Stimulated activated naive CD8-positive, alpha-beta T cell treated with anti-CD3 and anti-CD28 coated beads, Interleukin-15, Interleukin-2, amounts not matched to agents 100 U/mL and 50 U/mL, for 24 hours (primary cell): ENCODE data around the gene EMD.
"Not testable (repeated sequence)": the region's sequence is repeated elsewhere in the genome, so short reads cannot be mapped to it uniquely, and the experiment has no call there.

ENCODE experiments used
- ATAC-seq: fragments of 150-1000 bp; cut with Tn5 transposase; one replicate; pipeline ENCODE4 v1.10.0; 2021
- DNase-seq: peaks from one replicate; pipeline ENCODE4 v3.0.0; 2021

Gene EMD

DNA sequence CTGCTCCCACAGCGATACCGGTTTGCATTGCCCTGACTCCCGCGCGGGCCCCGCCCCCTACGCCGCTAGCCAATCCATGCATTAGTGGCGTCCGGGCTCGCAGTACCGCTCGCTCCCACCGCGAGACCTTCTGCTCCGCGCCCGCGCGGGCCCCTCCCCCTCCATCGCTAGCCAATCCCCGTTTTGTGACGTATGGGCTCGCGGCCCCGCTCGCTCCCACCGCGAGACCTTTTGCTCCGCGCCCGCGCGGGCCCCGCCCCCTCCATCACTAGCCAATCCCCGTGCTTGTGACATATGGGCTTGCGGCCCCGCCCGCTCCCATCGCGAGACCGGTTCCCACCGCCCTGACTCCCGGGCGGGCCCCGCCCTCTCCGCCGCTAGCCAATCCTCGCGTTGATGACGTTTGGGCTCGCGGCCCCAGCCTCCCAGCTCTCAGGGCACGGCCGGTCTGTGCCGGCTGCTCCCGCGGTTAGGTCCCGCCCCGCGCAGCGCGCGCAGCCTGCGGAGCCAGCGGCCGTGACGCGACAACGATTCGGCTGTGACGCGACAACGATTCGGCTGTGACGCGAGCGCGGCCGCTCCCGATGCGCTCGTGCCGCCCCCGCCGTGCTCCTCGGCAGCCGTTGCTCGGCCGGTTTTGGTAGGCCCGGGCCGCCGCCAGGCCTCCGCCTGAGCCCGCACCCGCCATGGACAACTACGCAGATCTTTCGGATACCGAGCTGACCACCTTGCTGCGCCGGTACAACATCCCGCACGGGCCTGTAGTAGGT is at the start of gene EMD:
Gene EMD, plus strand, starts transcription at position 497 of the 770 bp plus-strand sequence. Its CDS starts 190 bp downstream, at position 687.
- peak; percentile 89 for ATAC-seq
- peak; percentile 94 for DNase-seq

DNA sequence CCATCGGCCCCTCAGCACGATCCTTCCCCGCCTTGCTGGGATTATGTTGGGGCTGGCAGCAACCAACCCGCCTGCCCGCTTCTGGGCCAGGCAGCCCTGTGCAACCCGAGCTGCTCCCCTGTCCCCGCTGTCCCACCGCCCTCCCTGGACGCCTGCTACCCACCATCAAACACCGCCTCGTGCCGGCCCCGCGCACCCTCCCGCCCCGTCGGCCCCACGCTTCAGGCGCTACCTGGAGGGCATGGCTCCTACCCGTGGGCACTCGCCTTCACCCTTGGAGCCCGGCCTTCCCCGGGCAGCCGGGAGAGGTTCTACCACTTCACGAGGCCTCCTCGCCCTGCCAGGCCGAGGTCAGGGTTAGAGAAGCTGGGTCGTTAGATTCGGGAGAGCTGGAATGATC is 46.5 kb upstream of the EMD start:
- no peak for DNase-seq
- ATAC-seq = no peak

DNA sequence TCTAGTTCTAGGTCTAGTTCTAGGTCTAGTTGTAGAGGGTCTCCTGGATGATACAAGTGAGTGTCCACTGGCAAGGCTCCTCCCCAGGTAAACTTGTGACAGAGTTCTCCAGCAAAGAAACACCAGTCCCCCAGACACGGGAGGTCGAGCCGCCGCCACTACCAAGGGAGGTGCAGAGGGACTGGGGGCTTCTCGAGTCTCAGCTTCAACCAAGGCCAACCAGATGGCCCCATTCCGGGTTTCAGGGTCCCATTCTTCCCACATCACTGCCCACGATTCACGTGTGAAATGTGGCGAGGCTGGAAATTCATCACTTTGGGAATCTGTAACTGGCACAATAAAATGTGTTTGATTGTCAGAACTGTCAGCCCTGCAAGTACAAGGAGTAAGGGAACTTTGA is 46.0 kb upstream of the EMD start:
- DNase-seq (no peak), ATAC-seq (no peak)

- ATAC-seq (peak; percentile 29), DNase-seq (no peak)
These were observed 45.2 kb upstream of the EMD start for GRCh38 chrX:154333837-154334271.

DNA sequence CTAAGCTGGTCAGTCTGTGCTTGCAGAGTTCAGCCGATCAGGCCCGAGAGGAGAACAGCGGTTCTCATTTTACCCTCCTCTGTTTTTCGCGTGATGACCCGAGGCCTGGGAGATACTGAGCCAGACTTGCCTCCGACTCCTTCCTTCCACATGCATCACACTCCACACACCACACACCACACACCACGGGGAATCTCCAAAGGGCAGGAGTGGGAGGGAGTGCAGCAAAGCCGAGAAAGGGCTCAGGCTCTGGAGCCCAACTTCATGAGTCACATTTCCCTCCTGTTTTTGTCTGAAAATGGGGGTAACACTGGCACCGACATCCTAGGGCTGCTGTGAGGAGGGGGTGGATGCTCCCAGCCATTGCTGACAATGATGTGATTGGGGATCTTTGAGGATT is 44.6 kb upstream of the EMD start:
- DNase-seq = peak; percentile 67
- ATAC-seq = peak; percentile 94

- not testable (repeated sequence) for DNase-seq
- peak; percentile 71 for ATAC-seq
These were observed 37.4 kb upstream of the EMD start for GRCh38 chrX:154341399-154342298.

DNA sequence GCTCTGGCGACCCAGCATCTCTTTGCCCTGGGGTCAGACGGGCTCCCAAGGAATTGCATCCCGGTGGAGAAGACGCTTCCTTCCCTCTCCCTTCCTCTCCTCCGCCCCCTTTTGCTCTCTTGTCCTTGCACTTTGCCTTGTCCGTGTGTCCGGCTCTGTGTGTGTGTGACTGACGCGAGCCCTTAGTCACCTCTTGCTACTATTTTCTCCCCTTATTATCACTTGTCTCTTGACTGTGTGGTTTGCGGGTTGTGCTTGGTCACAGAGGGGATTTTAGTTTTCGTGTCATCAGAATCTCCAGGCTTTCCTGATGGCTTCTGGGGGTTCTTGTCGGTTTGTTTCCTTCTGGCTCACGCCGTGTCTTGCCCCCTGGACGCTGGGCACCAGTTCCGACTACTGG is 36.0 kb upstream of the EMD start:
- not testable (repeated sequence) for DNase-seq
- peak; percentile 26 for ATAC-seq

- not testable (repeated sequence) for DNase-seq
- ATAC-seq = peak; percentile 41
These were observed 35.5 kb upstream of the EMD start for GRCh38 chrX:154343620-154344019.

GRCh38 chrX:154348114-154348531 is 31.0 kb upstream of the EMD start:
- DNase-seq (no peak), ATAC-seq (no peak)

DNA sequence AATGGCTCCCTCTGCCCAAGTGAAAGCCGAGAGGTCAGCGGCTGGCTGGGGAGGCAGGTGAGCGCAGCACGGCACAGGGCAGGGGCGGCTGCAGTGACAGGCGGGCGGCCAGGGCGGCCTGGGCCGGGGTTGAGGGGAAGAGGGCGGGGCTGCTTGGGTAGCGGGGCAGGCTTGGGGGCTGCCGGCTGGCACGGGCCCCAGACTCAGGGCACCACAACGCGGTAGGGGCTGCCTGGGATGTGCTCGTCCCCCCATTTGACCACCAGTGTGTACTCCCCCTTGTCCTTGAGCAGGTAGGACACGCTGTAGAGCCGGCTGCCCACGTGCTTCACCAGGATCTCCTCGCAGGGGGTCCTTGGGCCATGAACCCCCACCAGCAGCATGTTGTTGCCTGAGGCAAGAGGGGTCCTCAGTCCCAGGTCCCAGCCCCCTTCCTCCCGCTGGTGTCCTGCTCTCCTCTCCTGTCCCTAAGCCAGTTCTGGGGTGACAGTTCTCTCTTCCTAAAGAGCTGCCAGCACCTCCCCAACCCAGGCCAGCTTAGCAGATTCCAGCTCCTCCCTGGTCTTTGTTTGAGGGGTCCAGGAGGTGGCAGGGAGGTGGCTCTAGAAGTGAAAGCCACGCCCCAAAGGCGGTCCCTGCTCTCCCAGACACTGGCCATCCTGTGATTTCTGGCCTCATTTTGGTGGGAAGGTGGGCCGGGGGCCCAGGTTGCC is 30.3 kb upstream of the EMD start:
- DNase-seq (no peak), ATAC-seq (no peak)

GRCh38 chrX:154349359-154349935 is 29.6 kb upstream of the EMD start:
- ATAC-seq = no peak

GRCh38 chrX:154349979-154350378 is 29.1 kb upstream of the EMD start:
- no peak for DNase-seq
- no peak for ATAC-seq

More at GRCh38 chrX:154349359-154349935, 29.6 kb upstream of the EMD start:
- DNase-seq = no peak

DNA sequence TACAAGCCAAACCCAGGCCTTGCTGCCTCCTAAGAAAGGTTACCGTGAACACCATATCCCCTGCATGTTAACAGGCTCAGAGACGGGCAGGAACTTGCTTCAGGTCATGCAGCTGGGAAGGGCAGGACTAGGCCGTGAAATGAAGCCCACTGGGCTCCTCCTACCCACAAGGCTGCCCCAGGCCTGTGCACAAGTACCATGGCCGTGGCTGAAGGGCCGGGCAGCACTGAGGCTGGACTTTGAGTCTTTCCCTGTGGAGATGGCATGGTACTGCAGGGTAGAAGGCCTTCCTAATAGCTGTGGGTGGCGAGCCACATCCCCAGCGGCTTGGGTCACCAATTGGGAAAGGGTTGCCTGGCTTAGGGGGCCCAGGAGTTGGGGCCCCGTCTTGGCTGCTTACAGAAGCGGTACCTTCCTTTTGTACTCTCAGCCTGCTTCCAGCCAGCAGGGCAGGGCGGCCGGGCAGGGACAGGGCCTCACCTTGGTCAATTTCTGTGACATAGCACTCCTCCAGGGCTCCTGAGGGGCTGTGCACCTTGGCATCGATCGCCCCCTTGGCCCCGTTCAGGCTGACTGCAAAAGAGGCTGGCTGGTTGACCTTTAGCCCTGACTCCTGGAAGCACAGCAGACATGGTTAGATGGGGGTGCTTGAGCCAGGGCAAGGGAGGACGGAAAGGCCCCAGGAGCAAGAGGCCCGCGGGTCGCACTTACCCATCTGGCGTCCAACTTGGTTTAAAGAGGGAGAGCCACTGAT is 28.5 kb upstream of the EMD start:
- DNase-seq (no peak), ATAC-seq (no peak)

DNA sequence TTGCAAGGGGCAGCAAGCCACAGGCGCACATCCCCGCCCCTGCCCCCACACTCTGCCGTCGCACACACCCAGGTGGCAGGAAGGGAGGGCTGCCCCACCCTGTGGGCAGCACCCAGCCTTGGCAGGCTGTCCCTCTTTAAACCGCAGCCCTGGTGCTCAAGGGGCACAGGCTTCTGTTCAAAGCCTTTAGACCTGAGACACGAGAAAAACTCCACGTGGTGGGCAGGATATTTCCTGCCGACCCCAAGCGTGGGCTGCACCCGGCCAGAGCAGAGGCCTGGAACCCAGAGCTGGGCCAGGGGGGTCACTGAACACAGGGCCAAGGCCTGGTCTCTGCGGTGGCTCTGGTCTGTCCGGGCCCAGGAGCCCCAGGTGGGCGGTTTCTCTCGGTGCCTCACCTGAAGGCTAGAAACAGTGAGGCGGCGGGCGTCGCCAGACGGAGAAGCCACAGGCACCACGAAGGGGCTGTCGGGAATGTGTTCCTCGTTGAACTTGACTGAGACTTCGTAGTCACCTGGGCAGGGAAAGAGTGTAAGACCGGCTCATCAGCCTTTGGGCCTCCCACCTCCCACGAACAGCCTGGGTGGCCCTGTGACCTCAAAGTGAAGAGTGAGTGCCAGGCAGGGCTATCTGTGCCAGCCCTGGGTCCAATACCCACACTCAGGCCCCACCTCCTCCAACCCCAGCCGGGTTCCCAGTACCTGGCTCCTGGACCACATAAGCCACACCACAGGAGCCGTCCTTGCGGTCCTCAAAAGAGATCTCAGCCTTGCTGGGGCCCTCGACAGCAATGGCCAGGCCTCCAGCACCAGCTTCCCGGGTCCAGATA is 27.7 kb upstream of the EMD start:
- DNase-seq (no peak), ATAC-seq (no peak)

GRCh38 chrX:154352012-154352401 is 27.1 kb upstream of the EMD start:
- ATAC-seq (no peak), DNase-seq (no peak)

DNA sequence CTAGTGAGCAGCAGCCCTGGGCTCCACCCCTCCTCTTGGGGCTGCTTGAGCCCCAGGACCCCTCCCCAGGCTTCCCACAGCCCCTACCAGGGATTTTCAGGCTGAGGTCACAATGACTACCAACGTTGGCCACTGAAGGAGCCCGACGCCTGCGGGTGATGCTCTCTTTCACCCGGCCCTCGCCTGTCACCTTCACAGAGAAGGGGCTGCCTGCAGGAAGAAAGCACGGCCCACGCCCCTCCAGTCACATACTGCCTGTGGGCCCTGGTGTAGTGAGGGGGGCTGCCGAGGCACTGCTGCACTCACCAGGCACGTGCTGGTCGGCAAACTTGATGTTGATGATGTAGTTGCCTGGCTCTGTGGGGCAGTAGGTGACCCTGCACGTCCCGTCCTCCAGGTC is 26.6 kb upstream of the EMD start:
- DNase-seq = no peak
- ATAC-seq = no peak

DNA sequence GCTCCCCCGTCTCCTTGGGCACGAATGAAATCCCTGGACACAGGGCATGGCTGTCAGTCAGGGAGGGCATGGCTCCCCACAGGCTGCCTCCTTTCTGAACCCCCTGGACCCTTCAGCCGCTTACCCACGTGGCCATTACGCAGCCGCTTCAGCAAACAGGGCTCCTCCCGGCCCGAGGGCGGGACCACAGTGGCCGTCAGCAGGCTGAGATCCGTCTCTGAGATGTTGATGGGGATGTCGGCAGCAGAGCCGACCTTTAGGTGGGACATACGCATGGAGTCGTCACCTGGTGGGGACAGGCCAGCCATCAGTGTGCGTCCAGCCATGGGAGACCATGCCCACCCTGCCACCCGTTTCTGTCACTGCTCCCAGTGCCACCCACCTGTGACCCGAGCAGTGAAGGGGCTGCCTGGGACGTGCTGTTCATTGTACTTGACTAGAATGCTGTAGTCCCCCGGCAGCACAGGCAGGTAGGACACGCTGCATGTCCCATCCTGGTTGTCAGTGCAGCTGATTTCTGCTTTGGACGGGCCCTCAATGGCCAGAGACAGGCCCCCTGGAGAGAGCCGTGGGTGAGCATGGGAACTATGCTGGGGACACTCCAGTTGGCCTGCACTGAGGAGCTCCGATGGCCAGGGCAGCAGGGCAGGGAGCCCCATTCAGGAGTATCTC is 25.8 kb upstream of the EMD start:
- ATAC-seq (no peak), DNase-seq (no peak)

- DNase-seq (no peak), ATAC-seq (no peak)
These were observed 25.1 kb upstream of the EMD start for GRCh38 chrX:154354013-154354412.

DNA sequence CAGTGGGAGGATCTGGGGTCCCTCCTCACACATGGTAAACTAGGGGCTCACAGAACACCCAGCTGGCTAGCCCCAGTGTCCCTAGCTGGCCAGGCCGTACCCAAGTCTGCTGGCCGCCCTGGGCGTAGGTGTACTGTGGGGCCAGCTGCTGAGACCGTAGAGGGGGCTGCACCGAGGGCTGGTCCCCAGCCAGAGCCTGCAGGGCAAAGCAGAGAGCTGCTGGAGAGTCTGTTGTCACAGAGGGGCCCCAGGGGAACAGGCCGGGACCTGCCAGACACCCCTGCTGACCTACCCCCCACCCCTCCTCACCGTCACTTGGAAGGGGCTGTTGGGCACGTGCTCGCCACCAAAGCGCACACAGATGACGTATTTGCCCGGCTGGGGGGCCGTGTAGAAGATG is 24.6 kb upstream of the EMD start:
- ATAC-seq (no peak), DNase-seq (no peak)
